CD4-positive, alpha-beta T cell treated with Interleukin-4 for 1 hour (primary cell): Measurements from ENCODE around the gene SUPT3H.
"Not testable (repeated sequence)": the region's sequence is repeated elsewhere in the genome, so short reads cannot be mapped to it uniquely, and the experiment has no call there.

Experiments
- DNase-seq, 2 donors: peaks; one replicate each; pipeline ENCODE4 v3.0.0-alpha.2; 2020 to 2022

Gene SUPT3H

DNA sequence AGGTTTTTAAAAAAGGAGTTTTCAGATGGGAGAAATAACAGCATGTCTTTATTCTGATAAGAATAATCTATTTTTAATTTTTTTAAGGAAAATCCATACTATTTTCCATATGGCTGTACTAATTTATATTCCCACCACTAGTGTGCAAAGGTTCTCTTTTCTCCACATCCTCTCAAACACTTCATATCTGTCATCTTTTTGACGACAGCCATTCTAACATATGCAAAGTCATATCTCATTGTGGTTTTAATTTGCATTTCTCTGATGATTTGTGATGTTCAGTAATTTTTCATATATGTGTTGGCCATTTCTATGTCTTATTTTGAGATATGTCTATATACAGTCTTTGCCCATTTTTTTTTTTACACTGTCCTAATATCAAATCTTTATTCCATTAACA, 330.2 kb downstream of the SUPT3H start:
- DNase-seq, result no peak

GRCh38 chr6:45045253-45045601, 332.5 kb downstream of the SUPT3H start:
- no peak for DNase-seq

GRCh38 chr6:45044510-45045252, 333.1 kb downstream of the SUPT3H start:
- no peak for DNase-seq

GRCh38 chr6:45044086-45044485, 333.6 kb downstream of the SUPT3H start:
- no peak for DNase-seq

DNA sequence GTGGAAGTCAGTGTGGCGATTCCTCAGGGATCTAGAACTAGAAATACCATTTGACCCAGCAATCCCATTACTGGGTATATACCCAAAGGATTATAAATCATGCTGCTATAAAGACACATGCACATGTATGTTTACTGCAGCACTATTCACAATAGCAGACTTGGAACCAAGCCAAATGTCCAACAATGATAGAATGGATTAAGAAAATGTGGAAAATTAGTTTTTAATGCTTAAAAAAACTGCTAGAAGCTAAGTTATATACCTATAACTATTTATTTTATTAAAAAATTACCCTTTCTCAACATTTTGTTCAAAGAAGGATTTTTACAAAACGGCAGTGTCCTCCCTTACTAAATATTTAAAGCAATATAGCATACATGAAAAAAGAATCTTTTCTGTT, 335.1 kb downstream of the SUPT3H start:
- DNase-seq, result not testable (repeated sequence)

DNA sequence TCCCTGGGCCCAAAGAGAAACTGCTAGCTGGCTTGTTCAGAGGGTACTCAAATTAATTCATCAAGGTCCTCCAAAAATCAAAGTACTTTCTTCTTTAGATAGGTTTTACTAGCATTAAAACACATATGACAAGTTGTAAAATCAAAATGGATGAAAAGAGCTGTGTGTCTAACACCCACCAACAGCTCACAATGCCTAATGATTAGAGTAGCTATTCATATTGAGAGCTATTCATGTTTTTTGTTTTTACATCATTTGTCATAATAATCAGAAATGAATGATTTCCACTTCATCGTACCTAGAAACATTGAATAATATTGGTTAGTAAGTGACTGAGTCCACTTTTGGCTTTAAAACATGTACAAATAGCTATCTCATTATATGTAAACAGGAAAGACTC, 339.5 kb downstream of the SUPT3H start:
- no peak for DNase-seq

DNA sequence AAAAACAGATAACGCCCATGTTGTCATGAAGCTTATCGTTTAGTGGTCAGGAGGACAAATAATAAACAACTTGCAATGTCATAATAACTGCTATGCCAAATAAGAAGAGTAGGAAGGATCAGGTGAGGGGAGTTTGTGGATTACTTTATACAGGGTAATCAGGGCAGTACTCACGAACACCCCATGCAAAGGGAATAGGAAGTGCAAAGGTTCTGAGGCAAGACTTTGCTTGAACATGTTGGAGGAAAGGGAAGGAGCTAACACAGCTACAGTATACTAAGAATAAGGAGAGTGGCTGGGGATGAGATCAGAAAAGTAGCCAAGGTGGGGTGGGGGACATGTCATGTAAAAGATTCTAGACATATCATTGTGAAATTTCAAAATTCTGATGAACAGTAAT, 341.6 kb downstream of the SUPT3H start:
- no peak for DNase-seq

- no peak for DNase-seq
These were observed 345.3 kb downstream of the SUPT3H start for GRCh38 chr6:45032426-45032825.

GRCh38 chr6:45031601-45032000, 346.1 kb downstream of the SUPT3H start:
- peak in 1 of 2 donors; percentile 32 for DNase-seq

DNA sequence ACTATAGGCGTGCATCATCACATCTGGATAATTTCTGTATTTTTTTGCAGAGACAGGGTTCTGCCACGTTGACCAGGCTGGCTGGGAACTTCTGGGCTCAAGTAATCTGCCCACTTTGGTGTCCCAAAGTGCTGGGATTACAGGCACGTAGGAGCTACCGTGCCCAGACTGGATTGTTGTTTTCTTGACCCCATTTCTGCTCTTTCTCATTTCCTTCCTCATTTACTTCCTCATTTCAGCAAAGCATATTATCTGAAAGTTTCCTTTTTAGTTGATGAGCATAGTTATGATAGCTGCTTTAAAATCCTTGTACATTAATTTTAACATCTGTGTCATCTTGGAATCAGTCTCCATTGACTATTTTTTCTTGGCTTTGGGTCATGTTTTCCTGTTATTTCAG, 350.6 kb downstream of the SUPT3H start:
- DNase-seq, result no peak

- DNase-seq, result no peak
These were observed 351.7 kb downstream of the SUPT3H start for GRCh38 chr6:45026003-45026516.

GRCh38 chr6:45024610-45025009, 353.1 kb downstream of the SUPT3H start:
- DNase-seq, result no peak

DNA sequence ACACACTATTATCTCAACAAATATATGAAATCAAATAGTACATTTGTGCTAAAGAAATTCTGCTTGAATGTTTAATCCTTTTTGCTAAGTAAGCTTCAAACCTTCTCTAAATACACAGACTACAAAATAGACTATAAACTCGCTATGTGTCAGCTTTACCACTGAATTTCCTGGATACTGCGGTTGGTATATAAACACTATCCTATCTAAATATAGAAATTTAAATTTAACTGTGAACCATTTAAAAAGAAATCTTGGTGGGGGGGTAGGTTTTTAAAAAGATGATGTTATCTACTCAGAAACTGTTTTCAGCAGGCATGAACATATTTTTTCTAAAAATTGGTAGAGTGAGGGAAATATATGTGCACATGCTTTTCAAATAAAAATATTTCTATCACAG, 356.1 kb downstream of the SUPT3H start:
- peak in 1 of 2 donors; percentile 70 for DNase-seq

DNA sequence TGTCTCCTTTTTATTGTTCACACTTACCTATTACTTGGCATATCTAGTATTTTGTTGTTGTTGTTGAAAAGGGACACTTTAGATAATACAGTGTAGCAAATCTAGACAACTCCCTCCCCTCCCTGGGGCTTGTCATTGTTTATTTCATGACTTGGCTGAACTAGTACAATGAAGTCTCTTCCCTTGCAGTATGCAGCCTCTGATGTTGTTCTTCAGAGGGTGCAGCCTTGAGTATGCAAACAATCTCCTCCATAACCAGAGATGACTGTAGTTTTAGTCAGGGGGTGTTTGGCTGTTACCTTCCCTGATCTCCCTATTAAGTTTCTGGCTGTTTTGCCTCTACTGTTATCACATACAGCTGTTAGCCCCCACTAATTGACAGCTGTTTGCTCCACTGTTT, 365.0 kb downstream of the SUPT3H start:
- no peak for DNase-seq

- no peak for DNase-seq
These were observed 368.2 kb downstream of the SUPT3H start for GRCh38 chr6:45009576-45009975.

DNA sequence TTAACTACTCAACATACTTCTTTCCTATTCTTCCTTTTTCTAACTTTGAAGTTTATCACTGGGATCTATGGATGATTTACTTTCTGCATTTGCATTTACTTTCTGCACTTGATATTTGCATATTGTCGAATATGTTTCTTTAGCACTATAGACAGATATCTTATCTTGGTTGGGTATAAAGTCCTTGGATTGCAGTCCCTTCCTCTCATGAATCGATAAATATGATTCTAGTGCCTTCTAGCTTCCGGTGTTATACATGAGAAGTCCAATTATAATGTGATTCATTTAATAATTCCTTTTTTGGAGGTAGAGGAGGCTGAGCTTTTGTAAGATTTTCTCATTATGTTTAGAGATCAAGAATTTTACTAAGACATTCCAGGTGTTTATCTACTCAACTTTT, 370.8 kb downstream of the SUPT3H start:
- DNase-seq, result no peak

DNA sequence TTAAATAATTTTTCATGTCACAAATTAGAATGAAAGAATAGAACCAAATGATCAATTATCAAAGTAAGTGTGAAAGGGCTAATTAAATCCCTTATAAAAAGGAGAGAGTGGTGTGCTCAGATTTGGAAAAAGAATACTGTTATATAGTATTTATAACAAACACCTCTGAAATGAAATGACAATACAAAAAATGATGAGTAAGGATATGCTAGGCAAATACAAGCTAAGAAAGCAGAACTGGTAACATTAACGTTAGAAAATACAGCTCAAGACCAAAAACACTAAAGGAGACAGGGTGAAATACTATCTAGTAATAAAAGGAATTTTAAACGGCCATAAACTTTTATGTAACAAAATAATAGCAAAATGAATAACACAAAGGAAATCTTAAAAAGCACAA, 373.8 kb downstream of the SUPT3H start:
- no peak for DNase-seq

- DNase-seq, result no peak
These were observed 374.3 kb downstream of the SUPT3H start for GRCh38 chr6:45003387-45003786.

GRCh38 chr6:45002390-45003105, 375.2 kb downstream of the SUPT3H start:
- peak in 1 of 2 donors; percentile 43 for DNase-seq

DNA sequence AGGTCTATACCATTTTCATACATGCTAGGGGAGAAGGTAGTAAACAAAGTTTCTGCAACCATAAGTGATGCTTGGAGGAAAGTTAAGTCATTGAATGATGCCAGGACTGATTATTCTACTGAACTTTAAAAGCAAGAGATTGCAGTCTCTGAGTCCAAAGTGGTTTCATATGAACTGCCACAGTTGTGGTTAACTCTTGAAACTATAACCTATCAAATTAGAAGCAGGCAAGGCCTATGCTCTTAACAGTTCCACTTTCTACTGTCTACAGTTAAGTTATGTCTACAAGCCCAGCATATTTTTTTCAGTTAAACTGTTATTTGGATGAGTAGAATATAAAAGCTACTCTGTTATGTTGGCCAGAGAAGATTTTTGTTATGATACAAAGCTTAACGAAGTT, 376.1 kb downstream of the SUPT3H start:
- peak in 1 of 2 donors; percentile 57 for DNase-seq

DNA sequence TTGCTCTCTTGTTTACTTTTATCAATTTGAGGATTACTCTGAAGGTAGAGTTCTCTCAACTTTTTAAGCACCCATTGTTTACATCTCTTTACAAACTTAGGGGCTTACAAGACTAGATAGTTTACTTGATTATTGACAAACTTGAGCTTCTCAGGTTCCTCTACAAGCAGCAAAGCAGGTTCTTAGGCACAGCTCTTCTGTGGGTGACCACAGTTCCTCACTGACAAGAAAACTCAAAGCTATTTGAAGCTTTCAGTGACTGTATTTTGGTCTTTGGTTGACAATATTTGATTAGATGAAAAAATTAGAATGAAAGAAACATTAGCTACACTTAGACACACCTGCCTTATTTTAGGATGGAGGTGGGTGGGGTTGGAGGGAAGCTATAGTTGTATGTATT, 376.9 kb downstream of the SUPT3H start:
- no peak for DNase-seq

- no peak for DNase-seq
These were observed 378.7 kb downstream of the SUPT3H start for GRCh38 chr6:44999066-44999465.

- no peak for DNase-seq
These were observed 382.1 kb downstream of the SUPT3H start for GRCh38 chr6:44995486-44996132.

GRCh38 chr6:44989391-44989790, 388.3 kb downstream of the SUPT3H start:
- no peak for DNase-seq
